Measurements from ENCODE around the gene PARD3B.

Gene PARD3B

GRCh38 chr2:205232086-205232485 is 686.8 kb downstream of the PARD3B start:
- no peak for TF ChIP-seq CTCF (IDR thresholded peaks at IDR 0.05; ENCODE audit: extremely low read depth, missing control alignments)

GRCh38 chr2:205235434-205235833 is 690.2 kb downstream of the PARD3B start:
- TF ChIP-seq CTCF (IDR thresholded peaks at IDR 0.05; ENCODE audit: extremely low read depth, missing control alignments) = no peak
- no peak for DNase-seq (ENCODE audit: low spot score)

More at GRCh38 chr2:205232086-205232485, 686.8 kb downstream of the PARD3B start:
- DNase-seq (ENCODE audit: low spot score) = no peak

GRCh38 chr2:205237524-205237923 is 692.2 kb downstream of the PARD3B start:
- TF ChIP-seq CTCF (IDR thresholded peaks at IDR 0.05; ENCODE audit: extremely low read depth, missing control alignments) = no peak
- no peak for DNase-seq (ENCODE audit: low spot score)

- DNase-seq (ENCODE audit: low spot score) = no peak
- TF ChIP-seq CTCF (IDR thresholded peaks at IDR 0.05; ENCODE audit: extremely low read depth, missing control alignments) = no peak
Measured at GRCh38 chr2:205245001-205245400, 699.7 kb downstream of the PARD3B start.

- DNase-seq (ENCODE audit: low spot score) = no peak
Measured at GRCh38 chr2:205245652-205246051, 700.4 kb downstream of the PARD3B start.

GRCh38 chr2:205259121-205259520 is 713.8 kb downstream of the PARD3B start:
- DNase-seq (ENCODE audit: low spot score) = no peak
- TF ChIP-seq CTCF (IDR thresholded peaks at IDR 0.05; ENCODE audit: extremely low read depth, missing control alignments) = no peak

More at GRCh38 chr2:205245652-205246051, 700.4 kb downstream of the PARD3B start:
- TF ChIP-seq CTCF (IDR thresholded peaks at IDR 0.05; ENCODE audit: extremely low read depth, missing control alignments) = no peak

- no peak for TF ChIP-seq CTCF (IDR thresholded peaks at IDR 0.05; ENCODE audit: extremely low read depth, missing control alignments)
- DNase-seq (ENCODE audit: low spot score) = no peak
Measured at GRCh38 chr2:205261516-205262020, 716.3 kb downstream of the PARD3B start.
